NOMO-1 treated with DMSO at 0.1 percent for 48 hours (cell line): ENCODE measurements around the gene CNTN4.

Source experiments
- DNase-seq: peaks from one replicate; lab custom pipeline; 2025; ENCODE audit not compliant: unreplicated experiment; lab: John Stamatoyannopoulos, UW

Gene CNTN4

GRCh38 chr3:3015185-3016089, 916.8 kb downstream of the CNTN4 start:
- peak; percentile 17 for DNase-seq

GRCh38 chr3:3016226-3016625, 917.6 kb downstream of the CNTN4 start:
- DNase-seq = no peak

- DNase-seq = no peak
Observed at GRCh38 chr3:3020209-3020608, 921.5 kb downstream of the CNTN4 start.

- no peak for DNase-seq
Observed at GRCh38 chr3:3023111-3023745, 924.6 kb downstream of the CNTN4 start.

GRCh38 chr3:3027976-3028567, 929.4 kb downstream of the CNTN4 start:
- DNase-seq = no peak

- DNase-seq = no peak
Observed at GRCh38 chr3:3031326-3031725, 932.7 kb downstream of the CNTN4 start.

- no peak for DNase-seq
Observed at GRCh38 chr3:3037156-3037555, 938.5 kb downstream of the CNTN4 start.

GRCh38 chr3:3038201-3038991, 939.7 kb downstream of the CNTN4 start:
- no peak for DNase-seq

- DNase-seq = no peak
Observed at GRCh38 chr3:3053974-3054373, 955.3 kb downstream of the CNTN4 start.

GRCh38 chr3:3059645-3060044, 961.0 kb downstream of the CNTN4 start:
- DNase-seq = no peak

- no peak for DNase-seq
Observed at GRCh38 chr3:3064297-3064696, 965.6 kb downstream of the CNTN4 start.

GRCh38 chr3:3065876-3066275, 967.2 kb downstream of the CNTN4 start:
- no peak for DNase-seq

GRCh38 chr3:3066378-3066777, 967.7 kb downstream of the CNTN4 start:
- DNase-seq = no peak

- no peak for DNase-seq
Observed at GRCh38 chr3:3066910-3067309, 968.2 kb downstream of the CNTN4 start.

- no peak for DNase-seq
Observed at GRCh38 chr3:3068358-3068881, 969.8 kb downstream of the CNTN4 start.

- DNase-seq = no peak
Observed at GRCh38 chr3:3069723-3070122, 971.1 kb downstream of the CNTN4 start.

GRCh38 chr3:3071136-3071535, 972.5 kb downstream of the CNTN4 start:
- DNase-seq = no peak

- no peak for DNase-seq
Observed at GRCh38 chr3:3074551-3075257, 976.0 kb downstream of the CNTN4 start.

GRCh38 chr3:3080309-3080708, 981.6 kb downstream of the CNTN4 start:
- DNase-seq = no peak
